ENCODE data around the gene BAG5. TPM values are rescaled to one million over a fixed set of nuclear protein-coding genes. Genes with fewer than 3 reads are reported as not detected.

Gene BAG5
- total RNA-seq, 1 donor, result 42.7 TPM

- no peak for DNase-seq (ENCODE audit: low read depth)
- no peak for TF ChIP-seq CTCF (IDR thresholded peaks at IDR 0.05; ENCODE audit: insufficient read depth, low read depth, low read length)
- H3K4me3 ChIP-seq (ENCODE audit: low read depth, low read length), result no peak overlapping the region
Measured at GRCh38 chr14:103600503-103600902, 38.0 kb upstream of the BAG5 start.

DNA sequence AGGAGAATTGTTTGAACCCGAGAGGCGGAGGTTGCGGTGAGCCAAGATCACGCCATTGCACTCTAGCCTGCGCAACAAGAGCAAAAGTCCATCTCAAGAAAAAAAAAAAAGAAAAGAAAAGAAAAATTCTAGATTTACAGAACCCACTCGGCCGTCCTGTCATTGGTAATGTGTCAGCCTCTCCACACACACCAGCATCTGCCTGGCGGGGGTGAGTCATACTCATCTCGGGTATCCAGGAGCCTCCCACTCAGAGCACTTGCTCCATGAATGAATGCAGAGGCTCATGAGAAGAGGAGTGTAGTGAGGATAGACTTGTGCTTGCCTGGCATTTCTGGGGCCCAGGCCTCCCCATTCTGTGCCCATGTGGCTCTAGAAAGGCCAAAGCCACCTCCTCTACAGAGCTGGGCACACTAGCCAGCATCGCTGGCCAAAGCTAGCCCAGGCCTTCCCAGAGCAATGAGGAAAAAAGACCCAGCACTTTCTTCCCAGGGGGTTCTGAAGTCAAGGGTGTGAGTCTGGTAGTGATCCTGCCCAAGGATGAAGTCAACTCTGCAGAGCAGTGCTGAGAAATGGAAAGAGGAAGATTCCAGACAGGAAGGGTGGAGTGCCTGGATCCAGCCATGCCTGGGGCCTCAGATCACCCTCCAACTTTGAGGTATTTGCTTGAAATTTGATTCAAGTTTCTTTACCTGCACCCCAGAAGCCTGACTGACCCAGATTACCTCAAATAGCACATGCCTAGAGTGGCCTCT lies 35.3 kb upstream of the BAG5 start:
- no peak overlapping the region for H3K4me3 ChIP-seq (ENCODE audit: low read depth, low read length)
- peak; percentile 82 for DNase-seq (ENCODE audit: low read depth)
- TF ChIP-seq CTCF (IDR thresholded peaks at IDR 0.05; ENCODE audit: insufficient read depth, low read depth, low read length), result no peak

- no peak for TF ChIP-seq CTCF (IDR thresholded peaks at IDR 0.05; ENCODE audit: insufficient read depth, low read depth, low read length)
- no peak overlapping the region for H3K4me3 ChIP-seq (ENCODE audit: low read depth, low read length)
- DNase-seq (ENCODE audit: low read depth), result peak; percentile 21
Measured at GRCh38 chr14:103594265-103594664, 31.8 kb upstream of the BAG5 start.

DNA sequence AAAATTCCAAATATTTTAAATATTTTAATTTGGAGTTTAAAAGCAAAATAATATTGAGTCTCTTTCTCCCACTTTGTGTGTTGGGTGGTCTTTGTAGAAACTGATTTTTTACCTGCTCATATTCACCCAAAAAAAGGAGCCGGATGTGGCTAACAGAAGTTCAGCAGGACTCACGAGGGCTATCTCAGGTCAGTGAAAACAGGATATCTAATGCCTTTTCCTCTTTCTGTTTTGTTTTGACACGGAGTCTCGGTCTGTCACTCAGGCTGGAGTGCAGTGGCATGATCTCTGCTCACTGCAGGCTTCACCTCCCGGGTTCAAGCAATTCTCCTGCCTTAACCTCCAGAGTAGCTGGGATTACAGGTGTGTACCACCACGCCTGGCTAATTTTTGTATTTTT lies 31.1 kb upstream of the BAG5 start:
- DNase-seq (ENCODE audit: low read depth), result no peak
- no peak overlapping the region for H3K4me3 ChIP-seq (ENCODE audit: low read depth, low read length)
- TF ChIP-seq CTCF (IDR thresholded peaks at IDR 0.05; ENCODE audit: insufficient read depth, low read depth, low read length), result no peak

DNA sequence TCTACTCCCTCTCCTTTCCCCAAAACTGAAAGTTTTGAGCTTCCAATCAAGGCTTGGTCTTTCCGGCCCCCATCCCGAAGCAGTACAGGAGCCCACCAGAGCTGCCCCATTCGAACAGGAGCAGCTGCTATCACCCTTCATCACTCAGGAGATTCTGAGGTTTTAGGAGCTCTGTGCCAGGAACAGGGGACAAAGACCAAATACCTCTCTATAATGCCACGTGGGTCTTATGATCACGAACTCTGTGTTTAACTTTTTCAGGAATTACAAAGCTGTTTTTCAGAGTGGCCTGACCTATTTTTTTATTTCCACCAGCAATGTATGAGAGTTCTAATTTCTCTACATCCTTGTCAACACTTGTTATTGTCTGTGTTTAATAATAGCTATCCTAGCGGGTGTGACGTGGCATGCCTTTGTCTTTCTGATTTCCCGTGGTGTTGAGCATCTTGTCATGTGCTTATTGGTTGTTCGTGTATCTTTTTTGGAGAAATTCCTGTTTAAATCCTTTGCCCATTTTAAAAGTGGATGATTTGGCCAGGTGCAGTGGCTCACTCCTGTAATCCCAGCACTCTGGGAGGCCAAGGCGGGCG lies 22.0 kb upstream of the BAG5 start:
- no peak overlapping the region for H3K4me3 ChIP-seq (ENCODE audit: low read depth, low read length)
- DNase-seq (ENCODE audit: low read depth), result no peak

GRCh38 chr14:103581954-103582703 lies 19.7 kb upstream of the BAG5 start:
- no peak for TF ChIP-seq CTCF (IDR thresholded peaks at IDR 0.05; ENCODE audit: insufficient read depth, low read depth, low read length)
- no peak for DNase-seq (ENCODE audit: low read depth)
- no peak overlapping the region for H3K4me3 ChIP-seq (ENCODE audit: low read depth, low read length)

More for the DNA sequence above, 22.0 kb upstream of the BAG5 start:
- no peak for TF ChIP-seq CTCF (IDR thresholded peaks at IDR 0.05; ENCODE audit: insufficient read depth, low read depth, low read length)
